HepG2 (cell line): Measurements from ENCODE around the gene TEX48. TPM values are rescaled to one million over a fixed set of nuclear protein-coding genes. Genes with fewer than 3 reads are reported as not detected.
A peak's percentile ranks its signal among the peaks of the same experiment; 100 is the strongest.

Experiments used
- ATF3 ChIP-seq: sonication (generic); formaldehyde crosslinking; IDR thresholded peaks from 2 replicates; pipeline ENCODE4 v1.4.0; 2020; ENCODE audit warnings: missing genetic modification reagents
- DDIT3 ChIP-seq: sonication (generic); formaldehyde crosslinking; IDR thresholded peaks from 2 replicates; pipeline ENCODE4 v1.4.0; 2020; ENCODE audit warnings: mild to moderate bottlenecking, missing genetic modification reagents
- DZIP1 ChIP-seq: sonication (generic); formaldehyde crosslinking; IDR thresholded peaks from 2 replicates; pipeline ENCODE4 v1.5.0; 2020; ENCODE audit warnings: mild to moderate bottlenecking, missing genetic modification reagents
- HOXA5 ChIP-seq: sonication (generic); formaldehyde crosslinking; IDR thresholded peaks from 2 replicates; pipeline ENCODE4 v1.4.0; 2020; ENCODE audit warnings: missing genetic modification reagents
- IRF2 ChIP-seq: IDR thresholded peaks from 2 replicates; pipeline ENCODE4 v1.6.1; 2018; ENCODE audit warnings: missing genetic modification reagents, missing compliant biosample characterization
- KDM1A ChIP-seq: IDR thresholded peaks from 2 replicates; pipeline ENCODE4 v1.6.1; 2016; ENCODE audit warnings: missing compliant biosample characterization
- KLF11 ChIP-seq: IDR thresholded peaks from 2 replicates; pipeline ENCODE4 v1.6.1; 2016; ENCODE audit warnings: missing compliant biosample characterization
- MAFF ChIP-seq: IDR thresholded peaks from 2 replicates; pipeline ENCODE4 v1.6.1; 2011; ENCODE audit warnings: low read depth, low read length, improper control_type of control experiment
- MXI1 ChIP-seq: IDR thresholded peaks from 3 replicates; pipeline ENCODE4 v1.6.1; 2012; ENCODE audit warnings: low read depth, low read length, inconsistent platforms, borderline replicate concordance
- PRDM15 ChIP-seq: sonication (generic); formaldehyde crosslinking; IDR thresholded peaks from 2 replicates; pipeline ENCODE4 v1.4.0; 2020; ENCODE audit warnings: missing genetic modification reagents
- RARG ChIP-seq: sonication (generic); formaldehyde crosslinking; IDR thresholded peaks from 2 replicates; pipeline ENCODE4 v1.4.0; 2020; ENCODE audit warnings: low read depth, mild to moderate bottlenecking, missing genetic modification reagents
- THAP7 ChIP-seq: sonication (generic); formaldehyde crosslinking; IDR thresholded peaks from 2 replicates; pipeline ENCODE4 v1.8.1; 2023; ENCODE audit warnings: mild to moderate bottlenecking, missing genetic modification reagents
- ZBTB43 ChIP-seq: sonication (generic); formaldehyde crosslinking; conservative IDR thresholded peaks from 2 replicates; pipeline ENCODE4 v1.4.0; 2020; ENCODE audit warnings: missing genetic modification reagents
- ZFX ChIP-seq: sonication (generic); formaldehyde crosslinking; IDR thresholded peaks from 2 replicates; pipeline ENCODE4 v1.4.0; 2020; ENCODE audit warnings: mild to moderate bottlenecking, low read depth, missing genetic modification reagents, moderate library complexity
- ZNF24 ChIP-seq: fragments of 450-650 bp; IDR thresholded peaks from 2 replicates; pipeline ENCODE4 v1.6.1; 2017; ENCODE audit warnings: antibody characterized with exemption, mild to moderate bottlenecking
- ZNF276 ChIP-seq: sonication (generic); formaldehyde crosslinking; IDR thresholded peaks from 2 replicates; pipeline ENCODE4 v1.4.0; 2020; ENCODE audit warnings: mild to moderate bottlenecking, low read depth, missing genetic modification reagents
- ZSCAN21 ChIP-seq: sonication (generic); formaldehyde crosslinking; IDR thresholded peaks from 2 replicates; pipeline ENCODE4 v1.8.0; 2022; ENCODE audit warnings: mild to moderate bottlenecking, missing genetic modification reagents, moderate library complexity, borderline replicate concordance
- ZZZ3 ChIP-seq: sonication (generic); formaldehyde crosslinking; IDR thresholded peaks from 2 replicates; pipeline ENCODE4 v1.4.0; 2020; ENCODE audit warnings: missing genetic modification reagents, mild to moderate bottlenecking, borderline replicate concordance
- polyA plus RNA-seq, 8 experiments: library from polyadenylated mRNA; depleted of rRNA in 3 of 8; stranded (reverse) in 7 of 8; unstranded in 1 of 8; fragments of >200 nt; fragmentation: Illumina TruSeq in 4 of 8; extraction: Trizol in 4 of 8; gene quantifications; 2 replicates each; pipeline versions ENCODE4 v1.2.1 to v1.2.3, GENCODE V29; 2011 to 2016; ENCODE audit warnings: low read depth in 4 of 8, missing spikeins in 1 of 8, mixed read lengths in 1 of 8; ENCODE audit not compliant: insufficient read depth in 1 of 8
- total RNA-seq, 5 experiments: library from RNA; depleted of rRNA; stranded (reverse); fragments of >200 nt; fragmentation: Illumina TruSeq; extraction: Trizol; gene quantifications; 2 replicates each; pipeline ENCODE4 v1.2.3, GENCODE V29; 2016; ENCODE audit warnings: low read depth in 1 of 5

TEX48 gene
- total and polyA plus RNA-seq, 2 of the 13 experiments (the other 11 are each of a cell fraction or from before 2014, with no cell fraction given), result not detected

- TF ChIP-seq PRDM15 (0 out of 2 replicates have a peak, but pooled peaks have one; percentile 40), ZSCAN21 (CRISPR knock-in tag) (peak; percentile 84; the same call in 1 of the 2 replicates), KLF11 (CRISPR knock-in tag) (peak; percentile 79; the same call in 1 of the 2 replicates), DZIP1 (peak; percentile 57), MXI1 (peak; percentile 41; the same call in 1 of the 3 replicates), RARG (CRISPR knock-in tag) (0 out of 2 replicates have a peak, but pooled peaks have one; percentile 69), IRF2 (peak; percentile 92), ZZZ3 (peak; percentile 62; the same call in 1 of the 2 replicates), ATF3 (CRISPR knock-in tag) (peak; percentile 88), HOXA5 (CRISPR knock-in tag) (peak; percentile 83), MAFF (peak; percentile 44; the same call in 1 of the 2 replicates), THAP7 (CRISPR knock-in tag) (peak; percentile 54; the same call in 1 of the 2 replicates), DDIT3 (CRISPR knock-in tag) (no peak), ZNF276 (CRISPR knock-in tag) (peak; percentile 81; the same call in 1 of the 2 replicates), ZNF24 (peak; percentile 92), KDM1A (CRISPR knock-in tag) (no peak; the same call in 1 of the 2 replicates), ZFX (CRISPR knock-in tag) (peak; percentile 51; the same call in 1 of the 2 replicates), ZBTB43 (CRISPR knock-in tag) (peak; percentile 96)
Measured at GRCh38 chr9:114721491-114722079, 39.6 kb upstream of the TEX48 start (continued).
